GM21825 (cell line): Measurements from ENCODE around the gene TK1.

Source experiments
- ATAC-seq: cut with Tn5 transposase; IDR thresholded peaks from one replicate; pipeline ENCODE4 v1.9.1; 2021; ENCODE audit warnings: mild to moderate bottlenecking, moderate library complexity; ENCODE audit not compliant: unreplicated experiment

TK1 gene

DNA sequence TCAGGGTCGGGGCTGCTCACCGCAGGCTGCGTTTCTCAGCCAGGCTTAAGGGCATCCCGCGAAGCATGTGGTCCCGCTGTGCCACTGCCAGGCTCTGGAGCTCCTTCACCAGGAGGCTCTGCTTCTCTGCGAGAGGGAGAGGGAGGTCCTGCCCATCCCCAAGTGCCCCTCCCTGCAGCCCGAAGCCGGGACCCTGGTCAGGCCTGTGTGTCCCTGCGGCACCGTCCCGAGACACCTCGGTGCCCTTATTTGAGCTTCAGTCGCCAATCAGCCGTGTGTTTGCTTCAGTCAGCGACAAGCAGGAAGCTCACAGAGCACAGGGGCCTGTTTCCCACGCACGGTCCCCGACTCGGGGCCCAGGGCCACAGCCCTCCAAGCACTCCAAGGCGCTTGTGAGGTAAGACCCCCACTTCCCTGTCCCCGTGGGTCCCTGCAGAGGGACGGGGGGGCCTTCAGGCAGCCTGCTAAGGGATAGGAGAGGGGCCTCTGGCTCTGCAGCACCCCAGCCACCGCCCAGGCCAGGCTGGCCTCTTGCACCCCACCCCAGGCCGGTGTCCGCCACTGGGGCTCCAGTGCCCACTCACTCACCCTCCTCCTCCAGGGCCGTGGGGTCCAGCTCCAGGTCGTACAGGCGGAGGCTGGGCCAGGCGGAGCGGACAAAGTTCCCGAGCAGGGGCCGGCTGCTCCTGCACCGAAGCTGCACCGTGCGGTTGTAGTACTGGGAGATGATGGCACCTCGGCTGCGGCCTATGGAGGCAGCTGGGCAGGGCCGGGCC is 61.5 kb downstream of the TK1 start:
- ATAC-seq, result no peak

DNA sequence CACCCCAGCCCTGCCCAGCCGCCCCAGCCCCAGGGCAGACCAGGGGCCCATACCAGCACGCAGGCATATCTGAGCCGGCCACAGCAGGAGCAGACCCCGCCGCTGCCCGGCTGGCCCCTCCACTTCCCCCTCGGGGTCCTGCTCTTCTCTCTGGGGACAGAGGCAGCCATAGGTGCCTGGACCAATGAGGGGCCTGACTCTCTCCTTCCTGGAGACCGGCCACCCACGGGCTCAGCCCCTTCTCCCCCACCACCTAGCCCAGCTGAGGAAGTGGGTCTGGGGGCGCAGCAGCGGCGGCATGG is 62.1 kb downstream of the TK1 start:
- no peak for ATAC-seq
